B cell (primary cell): Measurements from ENCODE around the gene SSPN.

ENCODE experiments used
- EZH2 ChIP-seq: IDR thresholded peaks from 2 replicates; pipeline ENCODE4 v1.6.1; 2012; ENCODE audit warnings: borderline replicate concordance, low read depth, mild to moderate bottlenecking, moderate library complexity, low read length; ENCODE audit not compliant: insufficient read depth, poor library complexity, severe bottlenecking
- TF ChIP-seq, protein P1 (sequence below): fragments of 200-600 bp; IDR thresholded peaks from one replicate; pipeline ENCODE4 v1.8.0; 2022; ENCODE audit warnings: antibody characterized with exemption, mild to moderate bottlenecking

DNA sequence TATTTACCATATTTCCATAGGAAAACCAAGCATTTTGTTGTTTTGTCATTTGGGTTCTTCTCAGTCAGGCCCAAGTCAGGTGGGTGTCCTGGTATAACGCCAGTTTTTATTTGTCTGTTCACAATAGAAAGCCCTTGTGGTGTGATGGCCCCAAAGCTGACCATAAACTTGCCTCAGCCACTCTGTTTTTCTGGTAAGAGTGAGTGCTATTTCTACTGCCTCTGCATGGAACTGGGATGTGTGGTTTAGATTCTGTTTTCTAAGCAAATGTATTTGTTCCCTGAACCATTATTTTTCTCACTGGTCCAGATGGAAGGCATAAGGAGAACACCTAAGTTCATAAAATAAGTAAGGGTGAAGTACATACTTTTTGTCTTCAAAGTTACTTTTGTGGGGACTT, 1.8 kb upstream of the SSPN start:
- TF ChIP-seq, protein P1, sequence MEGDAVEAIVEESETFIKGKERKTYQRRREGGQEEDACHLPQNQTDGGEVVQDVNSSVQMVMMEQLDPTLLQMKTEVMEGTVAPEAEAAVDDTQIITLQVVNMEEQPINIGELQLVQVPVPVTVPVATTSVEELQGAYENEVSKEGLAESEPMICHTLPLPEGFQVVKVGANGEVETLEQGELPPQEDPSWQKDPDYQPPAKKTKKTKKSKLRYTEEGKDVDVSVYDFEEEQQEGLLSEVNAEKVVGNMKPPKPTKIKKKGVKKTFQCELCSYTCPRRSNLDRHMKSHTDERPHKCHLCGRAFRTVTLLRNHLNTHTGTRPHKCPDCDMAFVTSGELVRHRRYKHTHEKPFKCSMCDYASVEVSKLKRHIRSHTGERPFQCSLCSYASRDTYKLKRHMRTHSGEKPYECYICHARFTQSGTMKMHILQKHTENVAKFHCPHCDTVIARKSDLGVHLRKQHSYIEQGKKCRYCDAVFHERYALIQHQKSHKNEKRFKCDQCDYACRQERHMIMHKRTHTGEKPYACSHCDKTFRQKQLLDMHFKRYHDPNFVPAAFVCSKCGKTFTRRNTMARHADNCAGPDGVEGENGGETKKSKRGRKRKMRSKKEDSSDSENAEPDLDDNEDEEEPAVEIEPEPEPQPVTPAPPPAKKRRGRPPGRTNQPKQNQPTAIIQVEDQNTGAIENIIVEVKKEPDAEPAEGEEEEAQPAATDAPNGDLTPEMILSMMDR = no peak
- no peak for TF ChIP-seq EZH2
